Subcutaneous adipose tissue (tissue), 4 donors: Measurements from ENCODE around the gene SPCS1. TPM values are rescaled to one million over a fixed set of nuclear protein-coding genes. Genes with fewer than 3 reads are reported as not detected.

Experiments
- small RNA-seq: library from RNA; depleted of rRNA; stranded (forward); fragments of <200 nt; gene quantifications from one replicate; pipeline ENCODE3, GENCODE V24; 2016
- total RNA-seq, 4 donors: library from RNA; depleted of rRNA; stranded (reverse); fragments of >200 nt; gene quantifications; one replicate each; pipeline ENCODE4 v1.1.0, GENCODE V29; 2016
- TF ChIP-seq, protein P1 (sequence below): fragments of 450-650 bp; IDR thresholded peaks from one replicate; pipeline ENCODE4 v1.5.1; 2016; ENCODE audit warnings: low read depth, mild to moderate bottlenecking, control low read depth, antibody characterized with exemption, moderate library complexity

SPCS1 gene
- total RNA-seq, 4 donors from 2014 or later: 44.3 to 108 (median 80.8) TPM

DNA sequence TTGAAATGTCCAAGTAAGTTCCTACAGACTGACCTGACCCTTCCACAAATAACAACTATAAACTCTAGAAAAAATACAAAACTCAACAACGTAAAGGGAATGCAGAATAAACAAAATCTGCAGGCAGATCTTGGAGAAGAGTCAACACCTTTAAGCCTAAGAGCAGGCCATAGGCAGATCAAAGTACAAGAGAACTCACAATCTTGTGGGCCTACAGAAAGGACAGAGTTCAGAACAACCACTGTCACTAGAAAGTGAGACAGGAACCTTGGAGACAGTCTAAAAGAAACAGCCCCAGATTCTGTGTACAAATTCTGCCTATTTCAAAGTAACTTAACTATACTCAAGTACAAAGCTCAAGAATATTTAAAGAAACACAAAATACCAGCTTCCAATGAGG is 33.8 kb downstream of the SPCS1 start:
- TF ChIP-seq, protein P1, sequence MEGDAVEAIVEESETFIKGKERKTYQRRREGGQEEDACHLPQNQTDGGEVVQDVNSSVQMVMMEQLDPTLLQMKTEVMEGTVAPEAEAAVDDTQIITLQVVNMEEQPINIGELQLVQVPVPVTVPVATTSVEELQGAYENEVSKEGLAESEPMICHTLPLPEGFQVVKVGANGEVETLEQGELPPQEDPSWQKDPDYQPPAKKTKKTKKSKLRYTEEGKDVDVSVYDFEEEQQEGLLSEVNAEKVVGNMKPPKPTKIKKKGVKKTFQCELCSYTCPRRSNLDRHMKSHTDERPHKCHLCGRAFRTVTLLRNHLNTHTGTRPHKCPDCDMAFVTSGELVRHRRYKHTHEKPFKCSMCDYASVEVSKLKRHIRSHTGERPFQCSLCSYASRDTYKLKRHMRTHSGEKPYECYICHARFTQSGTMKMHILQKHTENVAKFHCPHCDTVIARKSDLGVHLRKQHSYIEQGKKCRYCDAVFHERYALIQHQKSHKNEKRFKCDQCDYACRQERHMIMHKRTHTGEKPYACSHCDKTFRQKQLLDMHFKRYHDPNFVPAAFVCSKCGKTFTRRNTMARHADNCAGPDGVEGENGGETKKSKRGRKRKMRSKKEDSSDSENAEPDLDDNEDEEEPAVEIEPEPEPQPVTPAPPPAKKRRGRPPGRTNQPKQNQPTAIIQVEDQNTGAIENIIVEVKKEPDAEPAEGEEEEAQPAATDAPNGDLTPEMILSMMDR: no peak

DNA sequence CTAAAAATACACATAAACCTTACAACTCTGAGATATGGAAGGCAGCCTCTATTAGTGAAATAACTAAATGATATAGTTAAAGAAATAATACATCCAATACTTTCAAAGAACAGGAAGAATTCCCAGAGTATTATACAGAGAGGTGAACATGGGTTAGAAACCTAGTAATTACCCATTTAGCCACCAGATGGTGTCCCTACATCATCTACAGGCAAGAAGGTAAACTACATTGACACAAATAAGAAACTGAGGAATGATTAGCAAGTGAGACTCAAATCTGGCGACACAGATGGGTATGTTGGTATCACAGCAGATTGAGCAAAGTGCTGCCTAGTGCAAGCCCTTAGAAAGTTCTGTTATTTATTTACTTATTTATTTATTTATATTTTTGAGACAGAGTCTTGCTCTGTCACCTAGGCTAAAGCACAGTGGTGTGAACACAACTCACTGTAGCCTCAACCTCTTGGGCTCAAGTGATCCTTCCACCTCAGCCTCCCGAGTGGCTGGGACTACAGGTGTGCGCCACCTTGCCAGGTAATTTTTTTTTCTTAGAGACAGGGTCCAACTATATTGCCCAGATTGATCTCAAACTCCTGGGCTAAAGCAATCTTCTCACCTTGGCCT is 36.6 kb downstream of the SPCS1 start:
- TF ChIP-seq, protein P1: no peak

DNA sequence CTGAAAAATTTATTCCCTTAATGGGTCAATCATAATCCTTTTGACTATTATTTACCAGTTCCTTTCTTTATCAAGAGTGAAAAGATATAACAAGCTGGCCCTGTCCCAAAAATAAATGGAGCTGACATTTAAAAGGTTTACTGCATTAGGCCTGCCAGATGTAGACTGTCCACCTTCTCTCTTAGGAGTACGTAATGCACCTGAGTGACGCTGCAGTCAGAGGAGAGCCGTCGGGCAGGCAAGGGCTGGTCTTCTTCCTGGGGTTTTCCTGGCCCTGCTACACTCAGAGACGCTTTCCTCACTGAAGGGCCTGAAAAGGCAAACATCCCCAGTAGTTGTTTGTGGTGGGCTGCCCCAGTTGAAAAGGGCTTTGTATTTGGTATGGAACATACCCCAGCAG is 37.2 kb downstream of the SPCS1 start:
- TF ChIP-seq, protein P1: no peak

DNA sequence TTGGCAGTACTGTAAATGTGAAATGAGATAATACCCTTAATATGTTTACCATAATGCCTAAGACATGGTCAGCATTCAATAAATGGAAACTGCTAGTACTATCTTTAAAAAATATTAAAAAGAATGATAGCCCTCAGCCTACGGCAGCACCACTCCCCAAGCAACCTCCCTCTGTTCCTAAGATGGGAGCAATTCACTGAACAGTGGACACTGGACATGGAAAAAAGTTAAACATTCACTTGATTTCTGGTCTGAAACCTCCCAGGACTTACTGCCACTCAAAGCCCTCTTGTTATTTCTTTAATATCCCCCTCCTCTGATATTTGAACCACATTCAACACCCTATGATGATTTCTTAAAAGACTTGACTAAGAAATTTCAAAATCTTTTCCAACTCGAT is 37.8 kb downstream of the SPCS1 start:
- TF ChIP-seq, protein P1: no peak

DNA sequence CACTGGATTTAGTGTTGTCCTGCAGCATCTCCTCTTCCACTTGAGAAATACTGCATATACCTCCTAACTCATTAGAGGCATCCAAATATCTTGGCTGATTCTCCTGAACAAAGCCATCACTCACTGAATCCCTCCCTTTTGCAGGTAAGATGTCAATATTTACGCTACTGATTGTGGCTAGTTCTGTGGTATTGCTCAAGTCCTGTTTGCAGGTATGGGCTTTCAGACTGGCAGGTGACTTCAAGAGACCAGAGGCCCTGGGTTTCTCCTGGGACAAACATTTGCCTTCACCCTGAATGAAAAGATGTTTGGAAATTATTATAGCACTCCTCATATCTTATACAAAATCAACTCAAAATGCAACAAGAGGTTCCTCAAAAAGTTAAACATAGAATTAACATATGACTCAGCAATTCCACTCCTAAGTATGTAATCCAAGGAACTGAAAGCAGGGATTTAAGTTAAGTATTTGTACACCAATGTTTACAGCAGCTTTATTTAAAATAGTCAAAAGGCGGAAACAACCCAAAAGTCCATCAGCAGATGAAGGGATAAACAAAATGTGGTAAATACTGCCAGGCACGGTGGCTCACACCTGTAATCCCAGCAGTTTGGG is 46.2 kb downstream of the SPCS1 start:
- TF ChIP-seq, protein P1: no peak

DNA sequence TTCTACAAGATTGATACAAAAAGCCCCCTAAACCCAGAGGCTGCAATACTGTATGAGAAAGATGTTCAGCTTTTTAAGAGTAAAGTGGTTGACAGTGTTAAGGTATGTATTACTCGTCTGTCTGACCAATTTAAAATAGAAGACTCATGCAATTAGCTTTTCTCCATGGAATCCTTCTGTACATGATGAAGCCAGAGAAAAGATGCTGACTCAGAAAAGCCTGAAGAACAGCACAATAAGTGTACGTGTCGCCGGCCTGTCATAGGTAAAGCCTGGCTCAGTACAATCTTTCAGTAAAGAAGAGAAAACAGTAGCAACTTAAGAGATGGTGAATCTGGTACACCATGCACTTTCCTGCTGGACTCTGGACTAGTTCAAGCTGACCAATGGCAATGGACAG is 48.5 kb downstream of the SPCS1 start:
- TF ChIP-seq, protein P1: no peak

DNA sequence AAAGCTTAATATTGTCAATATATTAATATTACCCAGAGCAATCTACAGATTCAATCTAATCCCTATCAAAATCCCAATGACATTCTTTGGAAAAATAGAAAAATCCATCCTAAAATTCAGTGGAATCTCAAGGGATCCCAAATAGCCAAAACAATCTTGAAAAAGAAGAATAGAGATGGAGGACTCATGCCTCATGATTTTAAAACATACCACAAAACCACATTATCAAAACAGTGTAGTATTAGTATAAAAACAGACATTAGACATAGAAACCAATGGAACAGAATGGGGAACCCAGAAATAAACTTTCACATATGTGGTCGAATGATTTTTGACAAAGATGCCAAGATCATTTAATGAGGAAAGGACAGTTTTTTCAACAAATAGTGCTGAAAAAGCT is 50.2 kb downstream of the SPCS1 start:
- TF ChIP-seq, protein P1: no peak

Small RNA genes within 50 kb of the gene (small RNA-seq; reads per million reads assigned to genes)
- gene AC006254.2 (not detected), gene RF00569 (5,773 reads per million, percentile 100 among the genes with 10 or more reads in this experiment), gene RF01183 (not detected), gene SNORD19 (not detected), gene SNORD19B (not detected), gene SNORD69 (7,875 reads per million, percentile 100 among the genes with 10 or more reads in this experiment)

Other genes with a start within 250 kb of the SPCS1 start
- gene STAB1, start 210.8 kb upstream of the SPCS1 start, total RNA-seq: 100 to 1,000 TPM; 147 to 268 (median 218) TPM
- 10 to 100 TPM; 11.6 to 29.8 (median 20.7) TPM for gene NT5DC2, start 172.2 kb upstream of the SPCS1 start, total RNA-seq
- 1 to 10 TPM; 1.5 to 4.9 (median 2.3) TPM for gene UQCC5, start 169.5 kb upstream of the SPCS1 start, total RNA-seq
- 100 to 1,000 TPM in 2 of 4 donors, 10 to 100 TPM in 2; 92.7 to 125 (median 104) TPM for gene PBRM1, start 20.2 kb upstream of the SPCS1 start, total RNA-seq
- gene GNL3, start 20.1 kb upstream of the SPCS1 start, total RNA-seq: 10 to 100 TPM; 37.3 to 90.5 (median 59.5) TPM
- gene GLT8D1, start 315 bp upstream of the SPCS1 start, total RNA-seq: 10 to 100 TPM; 35.2 to 53.9 (median 46.2) TPM
- gene NEK4, start 64.8 kb downstream of the SPCS1 start, total RNA-seq: 10 to 100 TPM in 3 of 4 donors, 1 to 10 TPM in 1; 9.0 to 18.4 (median 13.7) TPM
- gene ITIH1, start 71.5 kb downstream of the SPCS1 start, total RNA-seq: 1 to 10 TPM in 1 of 4 donors, under 1 TPM in 1, not detected in 2; 0.34 to 1.5 TPM
- gene ITIH3, start 88.7 kb downstream of the SPCS1 start, total RNA-seq: 1 to 10 TPM in 2 of 4 donors, under 1 TPM in 1, not detected in 1; 0.44 to 4.6 (median 2.1) TPM
- 1 to 10 TPM in 3 of 4 donors, under 1 TPM in 1; 0.33 to 5.8 (median 3.4) TPM for gene ITIH4, start 124.6 kb downstream of the SPCS1 start, total RNA-seq
- gene MUSTN1, start 128.9 kb downstream of the SPCS1 start, total RNA-seq: 10 to 100 TPM in 1 of 4 donors, 1 to 10 TPM in 3; 1.3 to 13.0 (median 6.8) TPM
- 10 to 100 TPM; 21.4 to 32.0 (median 23.3) TPM for gene STIMATE, start 191.4 kb downstream of the SPCS1 start, total RNA-seq